ENCODE data around the gene CIAO1.
A peak's percentile ranks its signal among the peaks of the same experiment; 100 is the strongest.

Gene CIAO1

GRCh38 chr2:96251721-96252292 lies 14.2 kb upstream of the CIAO1 start:
- DNase-seq = peak in 1 of 2 donors; percentile 21

- DNase-seq = no peak
These were observed 13.5 kb upstream of the CIAO1 start for GRCh38 chr2:96252526-96252925.

GRCh38 chr2:96253006-96253405 lies 13.0 kb upstream of the CIAO1 start:
- DNase-seq = no peak

GRCh38 chr2:96254571-96254970 lies 11.5 kb upstream of the CIAO1 start:
- DNase-seq = no peak

GRCh38 chr2:96256611-96257113 lies 9.4 kb upstream of the CIAO1 start:
- peak; percentile 64 to 71 for DNase-seq

- peak; percentile 79 to 91 for DNase-seq
These were observed 8.3 kb upstream of the CIAO1 start for GRCh38 chr2:96257744-96258143.

- no peak for DNase-seq
These were observed 7.6 kb upstream of the CIAO1 start for GRCh38 chr2:96258166-96259022.

- DNase-seq = no peak
These were observed 6.5 kb upstream of the CIAO1 start for GRCh38 chr2:96259497-96259921.

GRCh38 chr2:96260387-96261260 lies 5.4 kb upstream of the CIAO1 start:
- DNase-seq = peak; percentile 68 to 89

GRCh38 chr2:96261328-96262003 lies 4.6 kb upstream of the CIAO1 start:
- DNase-seq = no peak

GRCh38 chr2:96262306-96262705 lies 3.7 kb upstream of the CIAO1 start:
- no peak for DNase-seq

GRCh38 chr2:96264086-96264485 lies 1.9 kb upstream of the CIAO1 start:
- DNase-seq = no peak

- peak in 1 of 2 donors; percentile 36 for DNase-seq
These were observed 1.2 kb upstream of the CIAO1 start for GRCh38 chr2:96264656-96265348.

GRCh38 chr2:96265349-96265839 lies 631 bp upstream of the CIAO1 start:
- no peak for DNase-seq

- peak; percentile 38 to 39 for DNase-seq
These were observed 1.3 kb downstream of the CIAO1 start for GRCh38 chr2:96267159-96267971.

GRCh38 chr2:96271995-96272394 lies 6.0 kb downstream of the CIAO1 start:
- DNase-seq = no peak

GRCh38 chr2:96273763-96274162 lies 7.7 kb downstream of the CIAO1 start:
- DNase-seq = no peak

GRCh38 chr2:96274355-96275056 lies 8.5 kb downstream of the CIAO1 start:
- DNase-seq = no peak

- no peak for DNase-seq
These were observed 10.9 kb downstream of the CIAO1 start for GRCh38 chr2:96276787-96277499.
